ENCODE data around the gene PITPNC1. TPM values are rescaled to one million over a fixed set of nuclear protein-coding genes. Genes with fewer than 3 reads are reported as not detected.

PITPNC1 gene
- total RNA-seq, 1 donor from 2014 or later = 12.4 TPM

- TF ChIP-seq CTCF (IDR thresholded peaks at IDR 0.05; ENCODE audit: insufficient read depth, low read depth, low read length) (no peak), EZH2 (IDR thresholded peaks at IDR 0.05; ENCODE audit: insufficient read depth, low read length) (no peak)
- Histone ChIP-seq H3K9me3 (ENCODE audit: insufficient read depth, low read depth, low read length) (no peaks in the 10 kb centered on the region), H3K36me3 (ENCODE audit: insufficient read depth, low read length) (no peaks in the 10 kb centered on the region), H3K4me2 (ENCODE audit: low read length) (no peak overlapping the region), H3K4me1 (ENCODE audit: insufficient read depth, low read length) (no peaks in the 10 kb centered on the region), H4K20me1 (ENCODE audit: insufficient read depth, low read length) (no peaks in the 10 kb centered on the region), H3K4me3 (ENCODE audit: insufficient read depth, low read depth, low read length) (no peak overlapping the region), H3K27ac (ENCODE audit: low read depth, low read length) (no peak overlapping the region), H3K27me3 (ENCODE audit: insufficient read depth, low read length) (no peaks in the 10 kb centered on the region), H3K9ac (ENCODE audit: low read length) (no peak overlapping the region), H2AFZ (ENCODE audit: low read depth, low read length) (no peak overlapping the region), H3K79me2 (ENCODE audit: insufficient read depth, low read length) (no peaks in the 10 kb centered on the region)
- no peaks in the 10 kb centered on the region for H3K4me1 Mint-ChIP-seq (ENCODE audit: low read depth, unreplicated experiment)
- peaks cover 5% of the 10 kb centered on the region for H3K36me3 Mint-ChIP-seq (ENCODE audit: low read depth, unreplicated experiment)
- H3K9me3 Mint-ChIP-seq (ENCODE audit: unreplicated experiment) = no peaks in the 10 kb centered on the region
- FAIRE-seq (no peak), DNase-seq (ENCODE audit: low read depth) (no peak)
- no peaks in the 10 kb centered on the region for H3K27me3 Mint-ChIP-seq (ENCODE audit: low read depth, unreplicated experiment)
- H3K4me3 Mint-ChIP-seq (ENCODE audit: unreplicated experiment) = no peak overlapping the region
- no peak overlapping the region for H3K27ac Mint-ChIP-seq (ENCODE audit: unreplicated experiment)
Measured at GRCh38 chr17:67693811-67694210, 316.7 kb downstream of the PITPNC1 start.

- TF ChIP-seq CTCF (IDR thresholded peaks at IDR 0.05; ENCODE audit: insufficient read depth, low read depth, low read length) (no peak), EZH2 (IDR thresholded peaks at IDR 0.05; ENCODE audit: insufficient read depth, low read length) (no peak)
- peaks cover 5% of the 10 kb centered on the region for H3K36me3 Mint-ChIP-seq (ENCODE audit: low read depth, unreplicated experiment)
- no peak for DNase-seq (ENCODE audit: low read depth)
Measured at GRCh38 chr17:67696347-67696746, 319.3 kb downstream of the PITPNC1 start.

GRCh38 chr17:67696853-67697498, 319.9 kb downstream of the PITPNC1 start:
- no peaks in the 10 kb centered on the region for H3K9me3 ChIP-seq (ENCODE audit: insufficient read depth, low read depth, low read length)
- no peak overlapping the region for H2AFZ ChIP-seq (ENCODE audit: low read depth, low read length)
- DNase-seq (ENCODE audit: low read depth) (no peak), FAIRE-seq (no peak)
- H3K4me3 Mint-ChIP-seq (ENCODE audit: unreplicated experiment) = peak overlapping the region; percentile 64
- H4K20me1 ChIP-seq (ENCODE audit: insufficient read depth, low read length) = no peaks in the 10 kb centered on the region
- no peaks in the 10 kb centered on the region for H3K27me3 Mint-ChIP-seq (ENCODE audit: low read depth, unreplicated experiment)
- H3K4me1 ChIP-seq (ENCODE audit: insufficient read depth, low read length) = no peaks in the 10 kb centered on the region
- H3K36me3 ChIP-seq (ENCODE audit: insufficient read depth, low read length) = no peaks in the 10 kb centered on the region
- H3K36me3 Mint-ChIP-seq (ENCODE audit: low read depth, unreplicated experiment) = peaks cover 5% of the 10 kb centered on the region
- no peak overlapping the region for H3K4me2 ChIP-seq (ENCODE audit: low read length)
- H3K27ac Mint-ChIP-seq (ENCODE audit: unreplicated experiment) = no peak overlapping the region
- no peak overlapping the region for H3K9ac ChIP-seq (ENCODE audit: low read length)
- H3K4me3 ChIP-seq (ENCODE audit: insufficient read depth, low read depth, low read length) = no peak overlapping the region
- no peak for TF ChIP-seq EZH2 (IDR thresholded peaks at IDR 0.05; ENCODE audit: insufficient read depth, low read length)
- TF ChIP-seq CTCF (IDR thresholded peaks at IDR 0.05; ENCODE audit: insufficient read depth, low read depth, low read length) = no peak
- H3K79me2 ChIP-seq (ENCODE audit: insufficient read depth, low read length) = no peaks in the 10 kb centered on the region
- H3K27me3 ChIP-seq (ENCODE audit: insufficient read depth, low read length) = no peaks in the 10 kb centered on the region
- H3K27ac ChIP-seq (ENCODE audit: low read depth, low read length) = no peak overlapping the region
- H3K4me1 Mint-ChIP-seq (ENCODE audit: low read depth, unreplicated experiment) = no peaks in the 10 kb centered on the region
- no peaks in the 10 kb centered on the region for H3K9me3 Mint-ChIP-seq (ENCODE audit: unreplicated experiment)

More at GRCh38 chr17:67696347-67696746, 319.3 kb downstream of the PITPNC1 start:
- no peaks in the 10 kb centered on the region for H4K20me1 ChIP-seq (ENCODE audit: insufficient read depth, low read length)
- H3K9me3 ChIP-seq (ENCODE audit: insufficient read depth, low read depth, low read length) = no peaks in the 10 kb centered on the region
- Mint-ChIP-seq H3K9me3 (ENCODE audit: unreplicated experiment) (no peaks in the 10 kb centered on the region), H3K4me1 (ENCODE audit: low read depth, unreplicated experiment) (no peaks in the 10 kb centered on the region), H3K4me3 (ENCODE audit: unreplicated experiment) (no peak overlapping the region), H3K27me3 (ENCODE audit: low read depth, unreplicated experiment) (no peaks in the 10 kb centered on the region), H3K27ac (ENCODE audit: unreplicated experiment) (no peak overlapping the region)
- H3K27me3 ChIP-seq (ENCODE audit: insufficient read depth, low read length) = no peaks in the 10 kb centered on the region
- FAIRE-seq = no peak
- no peak overlapping the region for H3K4me2 ChIP-seq (ENCODE audit: low read length)
- no peaks in the 10 kb centered on the region for H3K4me1 ChIP-seq (ENCODE audit: insufficient read depth, low read length)
- H3K79me2 ChIP-seq (ENCODE audit: insufficient read depth, low read length) = no peaks in the 10 kb centered on the region
- no peak overlapping the region for H3K4me3 ChIP-seq (ENCODE audit: insufficient read depth, low read depth, low read length)
- H3K36me3 ChIP-seq (ENCODE audit: insufficient read depth, low read length) = no peaks in the 10 kb centered on the region
- no peak overlapping the region for H3K27ac ChIP-seq (ENCODE audit: low read depth, low read length)
- no peak overlapping the region for H3K9ac ChIP-seq (ENCODE audit: low read length)
- H2AFZ ChIP-seq (ENCODE audit: low read depth, low read length) = no peak overlapping the region
